Neural cell (in vitro differentiated cells): ENCODE results near the gene EIF3B. TPM values are rescaled to one million over a fixed set of nuclear protein-coding genes. Genes with fewer than 3 reads are reported as not detected.

Experiments used
- H2AFZ ChIP-seq: fragments of 200-600, 300-800 bp; sonication (generic), shearing (Covaris generic); 2 replicates; pipeline ENCODE4 v1.6.0; 2014; ENCODE audit warnings: low read depth, mild to moderate bottlenecking, antibody characterized with exemption, low read length, moderate library complexity
- H3F3A ChIP-seq: fragments of 200-600 bp; shearing (Covaris generic); 2 replicates; pipeline ENCODE4 v1.6.1; 2016; ENCODE audit warnings: mild to moderate bottlenecking, moderate library complexity, mixed read lengths, antibody characterized with exemption, low read length; ENCODE audit not compliant: insufficient read depth, poor library complexity, severe bottlenecking
- H3K27ac ChIP-seq: fragments of 200-600, 300-800 bp; sonication (generic), shearing (Covaris generic); 2 replicates; pipeline ENCODE4 v1.5.1; 2014; ENCODE audit warnings: mild to moderate bottlenecking, low read length, moderate library complexity
- H3K27me3 ChIP-seq: fragments of 300-800, 200-600 bp; sonication (generic), shearing (Covaris generic); 2 replicates; pipeline ENCODE4 v1.6.0; 2014; ENCODE audit warnings: mild to moderate bottlenecking, low read depth, low read length, moderate library complexity; ENCODE audit not compliant: insufficient read depth
- H3K36me3 ChIP-seq: fragments of 300-800, 200-600 bp; sonication (generic), shearing (Covaris generic); 2 replicates; pipeline ENCODE4 v1.5.1; 2014; ENCODE audit warnings: mild to moderate bottlenecking, antibody characterized with exemption, low read length, moderate library complexity; ENCODE audit not compliant: insufficient read depth
- H3K4me2 ChIP-seq: fragments of 300-800, 200-600 bp; sonication (generic), shearing (Covaris generic); 2 replicates; pipeline ENCODE4 v1.6.0; 2014; ENCODE audit warnings: mild to moderate bottlenecking, low read length
- H3K4me3 ChIP-seq: fragments of 300-800, 200-600 bp; sonication (generic), shearing (Covaris generic); 2 replicates; pipeline ENCODE4 v1.5.1; 2014; ENCODE audit warnings: mild to moderate bottlenecking, low read length, moderate library complexity
- H3K79me2 ChIP-seq: fragments of 200-600 bp; shearing (Covaris generic); replicated peaks from 2 replicates; pipeline ENCODE4 v1.6.0; 2014; ENCODE audit warnings: mild to moderate bottlenecking, low read length, moderate library complexity; ENCODE audit not compliant: insufficient read depth
- H3K9ac ChIP-seq: fragments of 300-800, 200-600 bp; sonication (generic), shearing (Covaris generic); 2 replicates; pipeline ENCODE4 v1.6.1; 2016; ENCODE audit warnings: mild to moderate bottlenecking, low read length, mixed read lengths
- H3K9me2 ChIP-seq: fragments of 200-600 bp; shearing (Covaris generic); 2 replicates; pipeline ENCODE4 v1.6.1; 2016; ENCODE audit warnings: mild to moderate bottlenecking, low read length, mixed read lengths; ENCODE audit not compliant: insufficient read depth
- H3K9me3 ChIP-seq: fragments of 200-600, 300-800 bp; sonication (generic), shearing (Covaris generic); 2 replicates; pipeline ENCODE4 v1.6.1; 2016; ENCODE audit warnings: mild to moderate bottlenecking, mixed run types, low read length, moderate library complexity, mixed read lengths
- H4K20me1 ChIP-seq: fragments of 200-600 bp; shearing (Covaris generic); 2 replicates; pipeline ENCODE4 v1.6.1; 2016; ENCODE audit warnings: mild to moderate bottlenecking, mixed run types; ENCODE audit not compliant: insufficient read depth
- EP300 ChIP-seq: fragments of 450-650 bp; conservative IDR thresholded peaks from 2 replicates; pipeline ENCODE4 v1.6.1; 2014; ENCODE audit warnings: antibody characterized with exemption, mild to moderate bottlenecking, moderate library complexity; ENCODE audit not compliant: poor library complexity, severe bottlenecking
- EZH2 ChIP-seq: fragments of 200-600, 300-800 bp; shearing (Covaris generic), sonication (generic); IDR thresholded peaks from 2 replicates; pipeline ENCODE4 v1.6.1; 2014; ENCODE audit warnings: antibody characterized with exemption, low read length, borderline replicate concordance, mild to moderate bottlenecking; ENCODE audit not compliant: insufficient read depth, poor library complexity, severe bottlenecking
- MXI1 ChIP-seq: fragments of 450-650 bp; conservative IDR thresholded peaks from 2 replicates; pipeline ENCODE4 v1.6.1; 2014; ENCODE audit warnings: antibody characterized with exemption, mild to moderate bottlenecking; ENCODE audit not compliant: poor library complexity, severe bottlenecking
- POLR2AphosphoS5 ChIP-seq: IDR thresholded peaks from 2 replicates; pipeline ENCODE4 v1.6.1; 2012
- RAD21 ChIP-seq: fragments of 450-650 bp; conservative IDR thresholded peaks from 2 replicates; pipeline ENCODE4 v1.6.1; 2014; ENCODE audit warnings: antibody characterized with exemption, mild to moderate bottlenecking, moderate library complexity
- SMC3 ChIP-seq: fragments of 450-650 bp; conservative IDR thresholded peaks from 2 replicates; pipeline ENCODE4 v1.6.1; 2014; ENCODE audit warnings: antibody characterized with exemption, mild to moderate bottlenecking, moderate library complexity; ENCODE audit not compliant: poor library complexity
- TAF1 ChIP-seq: IDR thresholded peaks from 2 replicates; pipeline ENCODE4 v1.6.1; 2012; ENCODE audit warnings: low read depth
- polyA plus RNA-seq: library from polyadenylated mRNA; depleted of rRNA; stranded (reverse); fragments of >200 nt; gene quantifications from 2 replicates; pipeline ENCODE4 v1.2.3, GENCODE V29; 2014
- TF ChIP-seq, protein P1 (sequence below): fragments of 450-650 bp; IDR thresholded peaks from 2 replicates; pipeline ENCODE4 v1.5.1; 2014; ENCODE audit warnings: antibody characterized with exemption, mild to moderate bottlenecking, moderate library complexity; ENCODE audit not compliant: poor library complexity, severe bottlenecking
- TF ChIP-seq, protein P2 (sequence below): IDR thresholded peaks from 2 replicates; pipeline ENCODE4 v1.6.1; 2012; ENCODE audit warnings: borderline replicate concordance

The EIF3B gene
- polyA plus RNA-seq, 1 donor from 2014 or later = 65.1 TPM

DNA sequence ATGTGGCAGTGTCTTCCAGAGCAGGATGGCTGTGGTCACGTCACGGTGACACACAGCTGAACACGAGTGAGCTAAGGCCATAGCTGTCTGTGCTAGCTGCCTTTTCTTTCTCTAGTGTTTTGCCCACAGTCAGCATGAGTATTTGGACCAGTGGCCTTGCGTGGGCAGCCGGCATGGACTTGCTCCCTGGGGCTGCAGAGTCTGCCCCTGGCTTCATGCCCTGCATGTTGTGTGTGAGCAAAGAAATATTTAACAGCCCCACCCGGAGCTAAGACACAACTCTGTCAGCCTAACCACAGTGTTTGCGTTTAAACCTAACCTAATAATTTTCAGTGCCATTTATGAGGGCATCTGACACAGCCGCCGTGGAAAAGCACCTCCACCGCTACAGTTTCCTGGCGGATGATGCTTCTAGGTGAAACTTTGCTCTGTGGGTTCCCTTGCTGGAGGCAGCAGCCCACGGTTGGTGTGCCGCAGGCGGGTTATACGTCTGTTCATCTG, 63.4 kb downstream of the EIF3B start:
- Histone ChIP-seq H3K9me3 (no peaks in the 10 kb centered on the region), H2AFZ (no peak overlapping the region), H3K79me2 (peaks cover 3% of the 10 kb centered on the region), H4K20me1 (no peaks in the 10 kb centered on the region), H3K36me3 (no peaks in the 10 kb centered on the region), H3K27ac (no peak overlapping the region), H3F3A (no peaks in the 10 kb centered on the region), H3K27me3 (no peaks in the 10 kb centered on the region), H3K4me2 (no peak overlapping the region), H3K9me2 (no peaks in the 10 kb centered on the region), H3K4me3 (no peak overlapping the region), H3K9ac (no peak overlapping the region)
- no peak for TF ChIP-seq POLR2AphosphoS5
- no peak for TF ChIP-seq SMC3
- no peak for TF ChIP-seq TAF1
- TF ChIP-seq, protein P1, sequence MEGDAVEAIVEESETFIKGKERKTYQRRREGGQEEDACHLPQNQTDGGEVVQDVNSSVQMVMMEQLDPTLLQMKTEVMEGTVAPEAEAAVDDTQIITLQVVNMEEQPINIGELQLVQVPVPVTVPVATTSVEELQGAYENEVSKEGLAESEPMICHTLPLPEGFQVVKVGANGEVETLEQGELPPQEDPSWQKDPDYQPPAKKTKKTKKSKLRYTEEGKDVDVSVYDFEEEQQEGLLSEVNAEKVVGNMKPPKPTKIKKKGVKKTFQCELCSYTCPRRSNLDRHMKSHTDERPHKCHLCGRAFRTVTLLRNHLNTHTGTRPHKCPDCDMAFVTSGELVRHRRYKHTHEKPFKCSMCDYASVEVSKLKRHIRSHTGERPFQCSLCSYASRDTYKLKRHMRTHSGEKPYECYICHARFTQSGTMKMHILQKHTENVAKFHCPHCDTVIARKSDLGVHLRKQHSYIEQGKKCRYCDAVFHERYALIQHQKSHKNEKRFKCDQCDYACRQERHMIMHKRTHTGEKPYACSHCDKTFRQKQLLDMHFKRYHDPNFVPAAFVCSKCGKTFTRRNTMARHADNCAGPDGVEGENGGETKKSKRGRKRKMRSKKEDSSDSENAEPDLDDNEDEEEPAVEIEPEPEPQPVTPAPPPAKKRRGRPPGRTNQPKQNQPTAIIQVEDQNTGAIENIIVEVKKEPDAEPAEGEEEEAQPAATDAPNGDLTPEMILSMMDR = no peak
- no peak for TF ChIP-seq EZH2
- no peak for TF ChIP-seq MXI1
- TF ChIP-seq, protein P2, sequence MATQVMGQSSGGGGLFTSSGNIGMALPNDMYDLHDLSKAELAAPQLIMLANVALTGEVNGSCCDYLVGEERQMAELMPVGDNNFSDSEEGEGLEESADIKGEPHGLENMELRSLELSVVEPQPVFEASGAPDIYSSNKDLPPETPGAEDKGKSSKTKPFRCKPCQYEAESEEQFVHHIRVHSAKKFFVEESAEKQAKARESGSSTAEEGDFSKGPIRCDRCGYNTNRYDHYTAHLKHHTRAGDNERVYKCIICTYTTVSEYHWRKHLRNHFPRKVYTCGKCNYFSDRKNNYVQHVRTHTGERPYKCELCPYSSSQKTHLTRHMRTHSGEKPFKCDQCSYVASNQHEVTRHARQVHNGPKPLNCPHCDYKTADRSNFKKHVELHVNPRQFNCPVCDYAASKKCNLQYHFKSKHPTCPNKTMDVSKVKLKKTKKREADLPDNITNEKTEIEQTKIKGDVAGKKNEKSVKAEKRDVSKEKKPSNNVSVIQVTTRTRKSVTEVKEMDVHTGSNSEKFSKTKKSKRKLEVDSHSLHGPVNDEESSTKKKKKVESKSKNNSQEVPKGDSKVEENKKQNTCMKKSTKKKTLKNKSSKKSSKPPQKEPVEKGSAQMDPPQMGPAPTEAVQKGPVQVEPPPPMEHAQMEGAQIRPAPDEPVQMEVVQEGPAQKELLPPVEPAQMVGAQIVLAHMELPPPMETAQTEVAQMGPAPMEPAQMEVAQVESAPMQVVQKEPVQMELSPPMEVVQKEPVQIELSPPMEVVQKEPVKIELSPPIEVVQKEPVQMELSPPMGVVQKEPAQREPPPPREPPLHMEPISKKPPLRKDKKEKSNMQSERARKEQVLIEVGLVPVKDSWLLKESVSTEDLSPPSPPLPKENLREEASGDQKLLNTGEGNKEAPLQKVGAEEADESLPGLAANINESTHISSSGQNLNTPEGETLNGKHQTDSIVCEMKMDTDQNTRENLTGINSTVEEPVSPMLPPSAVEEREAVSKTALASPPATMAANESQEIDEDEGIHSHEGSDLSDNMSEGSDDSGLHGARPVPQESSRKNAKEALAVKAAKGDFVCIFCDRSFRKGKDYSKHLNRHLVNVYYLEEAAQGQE = no peak

DNA sequence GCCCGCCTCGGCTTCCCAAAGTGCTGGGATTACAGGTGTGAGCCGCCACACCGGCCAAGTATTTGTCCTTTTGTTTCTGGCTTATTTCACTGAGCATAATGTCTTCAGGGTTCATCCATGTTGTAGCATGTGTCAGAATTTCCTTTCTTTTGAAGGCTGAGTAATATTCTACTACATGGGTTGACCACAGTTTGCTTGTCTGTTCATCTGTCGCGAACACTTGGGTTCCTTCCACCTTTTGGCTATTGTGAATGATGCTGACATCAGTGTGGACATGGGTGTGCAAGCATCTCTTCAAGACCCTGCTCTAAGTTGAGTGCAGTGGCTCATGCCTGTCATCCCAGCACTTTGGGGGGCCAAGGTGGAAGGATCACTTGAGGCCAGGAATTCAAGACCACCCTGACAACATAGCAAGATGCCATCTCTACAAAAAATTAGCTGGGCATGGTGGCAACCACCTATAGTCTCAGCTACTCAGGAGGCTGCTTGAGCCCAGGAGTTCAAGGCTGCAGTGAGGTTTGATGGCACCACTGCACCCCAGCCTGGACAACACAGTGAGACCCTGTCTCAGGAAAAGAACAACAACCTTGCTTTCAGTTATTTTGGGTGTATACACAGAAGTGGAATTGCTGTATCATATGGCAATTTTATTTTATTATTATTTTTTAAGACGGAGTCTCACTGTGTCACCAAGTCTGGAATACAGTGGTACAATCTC, 65.7 kb downstream of the EIF3B start:
- H3K4me2 ChIP-seq = no peak overlapping the region
- no peaks in the 10 kb centered on the region for H3K9me2 ChIP-seq
- H3K9me3 ChIP-seq = no peaks in the 10 kb centered on the region
- H3F3A ChIP-seq = no peaks in the 10 kb centered on the region
- no peak overlapping the region for H3K4me3 ChIP-seq
- H4K20me1 ChIP-seq = no peaks in the 10 kb centered on the region
- H3K36me3 ChIP-seq = no peaks in the 10 kb centered on the region
- H3K27ac ChIP-seq = no peak overlapping the region
- H2AFZ ChIP-seq = no peak overlapping the region
- H3K79me2 ChIP-seq = peaks cover 3% of the 10 kb centered on the region
- H3K27me3 ChIP-seq = no peaks in the 10 kb centered on the region
- no peak overlapping the region for H3K9ac ChIP-seq
- TF ChIP-seq EP300 (no peak), SMC3 (no peak), TAF1 (no peak), RAD21 (no peak), MXI1 (no peak)
- TF ChIP-seq, protein P1 = no peak
